ENCODE data around the gene BRAP.
A peak's percentile ranks its signal among the peaks of the same experiment; 100 is the strongest.
"Not testable (repeated sequence)": the region's sequence is repeated elsewhere in the genome, so short reads cannot be mapped to it uniquely, and the experiment has no call there.

The BRAP gene, protein sequence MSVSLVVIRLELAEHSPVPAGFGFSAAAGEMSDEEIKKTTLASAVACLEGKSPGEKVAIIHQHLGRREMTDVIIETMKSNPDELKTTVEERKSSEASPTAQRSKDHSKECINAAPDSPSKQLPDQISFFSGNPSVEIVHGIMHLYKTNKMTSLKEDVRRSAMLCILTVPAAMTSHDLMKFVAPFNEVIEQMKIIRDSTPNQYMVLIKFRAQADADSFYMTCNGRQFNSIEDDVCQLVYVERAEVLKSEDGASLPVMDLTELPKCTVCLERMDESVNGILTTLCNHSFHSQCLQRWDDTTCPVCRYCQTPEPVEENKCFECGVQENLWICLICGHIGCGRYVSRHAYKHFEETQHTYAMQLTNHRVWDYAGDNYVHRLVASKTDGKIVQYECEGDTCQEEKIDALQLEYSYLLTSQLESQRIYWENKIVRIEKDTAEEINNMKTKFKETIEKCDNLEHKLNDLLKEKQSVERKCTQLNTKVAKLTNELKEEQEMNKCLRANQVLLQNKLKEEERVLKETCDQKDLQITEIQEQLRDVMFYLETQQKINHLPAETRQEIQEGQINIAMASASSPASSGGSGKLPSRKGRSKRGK

GRCh38 chr12:111685811-111686573 is at the start of gene BRAP, which contains the start of gene ACAD10:
BRAP (minus strand) TSS chr12:111685956; CDS start chr12:111685792, 164 bp downstream.
ACAD10 (plus strand) TSS chr12:111686053; CDS start chr12:111692710, 6,657 bp downstream.
- peak; percentile 97 to 98 (median 98) for DNase-seq

- DNase-seq, result no peak
These were observed 47.7 kb upstream of the BRAP start for GRCh38 chr12:111733340-111733915.

- no peak for DNase-seq
These were observed 47.0 kb upstream of the BRAP start for GRCh38 chr12:111732786-111733185.

GRCh38 chr12:111730420-111730819 is 44.7 kb upstream of the BRAP start:
- no peak for DNase-seq

DNA sequence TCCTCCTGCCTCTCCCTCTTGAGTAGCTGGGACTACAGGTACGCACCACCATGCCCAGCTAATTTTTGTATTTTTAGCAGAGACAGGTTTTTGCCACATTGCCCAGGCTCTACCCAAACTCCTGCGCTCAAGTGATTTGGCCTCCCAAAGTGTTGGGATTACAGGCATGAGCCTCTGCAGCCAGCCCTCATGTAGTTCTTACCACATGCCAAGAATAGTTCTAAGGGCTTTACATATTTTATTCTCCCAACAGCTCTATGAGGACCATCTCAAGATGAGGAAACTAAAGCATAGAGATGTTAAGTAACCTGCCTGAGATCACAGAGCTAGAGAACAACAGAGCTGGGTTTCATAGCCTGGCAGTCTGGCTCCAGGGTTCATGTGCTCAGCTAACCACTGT is 43.0 kb upstream of the BRAP start:
- DNase-seq, result no peak

- not testable (repeated sequence) for DNase-seq
These were observed 38.0 kb upstream of the BRAP start for GRCh38 chr12:111723646-111724360.

GRCh38 chr12:111720457-111720856 is 34.7 kb upstream of the BRAP start:
- no peak for DNase-seq

- DNase-seq, result not testable (repeated sequence)
These were observed 33.6 kb upstream of the BRAP start for GRCh38 chr12:111719316-111719715.

DNA sequence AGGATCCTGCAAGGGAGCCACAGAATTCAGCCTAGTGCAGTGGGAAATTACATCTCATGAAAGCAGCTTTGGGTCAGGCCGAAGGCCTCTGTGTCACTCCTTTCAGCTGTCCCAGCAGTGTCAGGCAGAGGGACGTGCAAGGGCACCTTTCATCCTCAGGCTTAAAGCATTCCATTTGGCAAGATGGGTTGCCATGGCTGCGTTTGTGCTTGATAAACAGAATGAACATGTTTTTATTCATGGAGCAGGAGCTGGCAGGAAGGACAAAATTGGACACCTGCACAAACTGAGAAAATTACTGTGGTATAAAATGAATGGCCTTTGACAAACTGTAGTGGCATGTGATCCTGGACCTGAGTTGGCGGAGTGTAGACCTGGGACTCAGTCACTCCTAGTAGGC is 29.5 kb upstream of the BRAP start:
- DNase-seq, result no peak

DNA sequence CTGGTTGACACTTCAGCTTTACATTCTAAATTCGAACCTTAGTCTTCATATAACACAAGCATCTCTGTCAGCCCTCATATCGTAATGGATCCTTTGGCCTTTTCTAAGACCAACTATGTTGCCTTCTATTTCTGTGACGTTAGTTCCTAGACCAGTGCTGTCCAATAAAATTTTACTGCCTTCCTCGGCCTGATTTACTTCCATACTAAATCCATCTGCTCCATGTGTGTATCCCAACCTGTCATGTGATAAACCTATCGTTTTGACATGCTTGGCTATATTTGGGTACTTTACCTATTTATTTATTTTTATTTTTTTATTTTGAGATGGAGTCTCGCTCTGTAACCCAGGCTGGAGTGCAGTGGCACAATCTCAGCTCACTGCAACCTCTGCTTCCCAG is 20.4 kb upstream of the BRAP start:
- no peak for DNase-seq

DNA sequence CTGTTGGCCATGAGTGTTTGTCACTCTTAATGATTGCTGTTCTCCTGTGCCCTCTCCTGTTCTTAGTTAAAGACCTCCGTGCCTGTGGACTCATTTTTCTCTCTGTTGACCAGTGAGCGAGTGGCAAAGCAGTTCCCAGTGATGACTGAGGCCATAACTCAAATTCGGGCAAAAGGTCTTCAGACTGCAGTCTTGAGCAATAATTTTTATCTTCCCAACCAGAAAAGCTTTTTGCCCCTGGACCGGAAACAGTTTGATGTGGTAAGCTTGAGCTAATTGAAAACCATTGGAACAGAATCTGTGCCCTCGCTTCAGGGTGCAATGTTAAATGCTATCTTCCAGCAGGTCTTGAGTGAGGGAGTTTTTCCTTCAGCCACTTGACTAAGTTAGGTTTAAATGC is 19.9 kb upstream of the BRAP start:
- no peak for DNase-seq

GRCh38 chr12:111699962-111700361 is 14.2 kb upstream of the BRAP start:
- no peak for DNase-seq

DNA sequence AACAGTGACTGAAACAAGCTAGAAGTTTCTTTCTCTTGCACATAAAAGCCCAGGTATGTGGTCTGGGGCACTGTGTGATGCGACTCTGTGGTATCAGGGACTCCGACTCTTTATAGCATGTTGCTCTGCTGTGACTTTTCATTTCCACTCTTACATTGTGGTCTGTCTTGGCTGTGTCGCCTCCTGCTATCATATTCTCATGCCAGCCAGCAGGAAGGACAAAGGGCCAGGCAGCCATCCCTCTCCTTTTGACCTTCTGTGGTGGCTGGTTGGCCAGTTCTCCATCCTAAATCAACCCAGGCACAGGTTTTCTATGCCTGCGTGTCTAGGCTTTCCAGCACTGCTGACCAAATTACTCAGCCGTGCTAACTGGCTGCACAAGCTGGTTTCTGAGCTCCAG is 8.1 kb upstream of the BRAP start:
- no peak for DNase-seq

DNA sequence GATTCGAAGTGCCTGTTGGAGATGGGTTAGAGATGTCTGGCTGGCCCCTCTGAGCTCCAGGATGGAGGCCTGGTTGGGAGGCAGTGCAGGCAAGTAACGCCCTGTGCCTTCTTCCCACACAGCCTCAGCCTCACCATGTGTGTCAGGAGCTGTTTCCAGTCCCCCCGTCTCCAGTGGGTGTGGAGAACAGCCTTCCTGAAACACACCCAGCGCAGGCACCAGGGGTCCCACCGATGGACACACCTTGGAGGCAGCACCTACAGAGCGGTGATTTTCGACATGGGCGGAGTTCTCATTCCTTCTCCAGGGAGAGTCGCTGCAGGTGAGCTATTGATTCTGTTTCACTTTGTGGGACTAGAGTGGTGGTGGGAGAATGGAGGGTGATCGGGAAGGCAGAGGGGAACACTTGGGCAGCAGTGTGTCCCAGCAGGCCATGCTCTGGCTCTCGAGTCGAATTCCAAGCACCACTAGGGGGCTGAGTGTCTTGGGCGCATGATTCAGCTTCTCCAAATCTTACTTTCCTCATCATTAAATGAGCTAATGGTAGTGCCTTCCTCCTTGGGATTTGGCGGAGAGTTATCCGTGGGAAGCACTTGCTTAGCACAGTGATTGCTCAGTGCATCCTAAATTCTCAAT is 6.9 kb upstream of the BRAP start:
- DNase-seq, result peak; percentile 22 to 44 (median 39)

DNA sequence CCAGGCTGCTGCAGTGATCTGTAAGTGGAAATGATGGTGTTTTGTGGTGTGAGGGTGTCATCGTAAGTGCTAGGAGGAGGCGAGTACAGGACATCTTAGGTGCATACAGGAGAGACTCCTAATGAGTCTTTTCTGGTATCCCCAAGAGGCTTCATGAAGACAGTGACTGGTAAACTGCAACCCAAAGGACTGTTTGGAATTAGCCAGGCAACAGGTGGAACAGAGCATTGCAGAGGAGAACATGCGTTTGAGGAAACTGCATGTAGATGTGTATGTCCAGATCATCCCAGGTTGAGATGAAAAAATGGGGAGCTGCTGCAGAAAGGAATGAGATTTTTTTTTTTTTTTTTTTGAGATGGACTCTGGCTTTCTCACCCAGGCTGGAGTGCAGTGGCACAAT is 5.5 kb upstream of the BRAP start:
- DNase-seq, result no peak

GRCh38 chr12:111687952-111688351 is 2.2 kb upstream of the BRAP start:
- DNase-seq, result no peak

DNA sequence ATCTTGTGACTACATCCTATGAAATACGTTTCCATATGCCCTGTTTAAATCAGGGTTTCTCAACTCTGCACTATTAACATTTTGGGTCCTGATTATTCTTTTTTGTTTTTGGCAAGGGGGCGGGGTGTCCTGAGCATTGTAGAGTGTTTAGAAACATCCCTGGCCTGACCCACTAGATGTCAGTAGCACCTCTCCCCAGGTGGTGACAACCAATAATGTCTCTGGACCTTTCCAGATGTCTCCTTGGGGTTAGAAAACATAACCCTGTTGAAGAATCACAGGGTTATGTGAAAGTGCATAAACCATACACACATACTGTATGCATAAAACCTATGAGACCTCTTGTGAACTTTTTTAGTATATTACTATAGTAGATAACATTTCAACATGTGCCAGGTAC is 1.5 kb upstream of the BRAP start:
- no peak for DNase-seq

GRCh38 chr12:111686574-111687105 is 884 bp upstream of the BRAP start:
- DNase-seq, result peak in 2 of 3 donors; percentile 2 to 19

DNA sequence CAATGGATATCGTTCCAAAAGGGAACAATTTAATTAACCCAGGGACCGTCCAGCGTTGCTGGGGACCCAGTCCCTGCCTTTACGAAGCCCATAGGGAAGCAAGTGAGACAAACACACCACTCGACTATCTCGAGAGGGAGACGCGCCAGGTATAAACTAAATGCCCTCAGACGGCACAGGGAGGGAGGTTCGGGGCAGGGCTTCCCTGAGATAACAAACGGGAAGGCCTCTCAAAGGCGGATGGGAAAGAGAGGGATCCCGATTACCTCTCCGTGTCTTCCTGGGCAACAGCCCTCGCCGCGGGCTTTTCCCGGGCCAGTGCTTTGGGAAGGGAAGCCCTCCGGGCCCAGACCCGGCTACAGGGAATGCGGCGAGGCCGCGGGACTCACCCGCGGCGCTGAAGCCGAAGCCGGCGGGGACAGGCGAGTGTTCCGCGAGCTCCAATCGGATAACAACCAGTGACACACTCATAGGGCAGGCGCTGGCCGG is 390 bp downstream of the BRAP start:
- DNase-seq, result no peak

GRCh38 chr12:111684485-111685198 is 1.1 kb downstream of the BRAP start:
- peak in 1 of 3 donors; percentile 6 for DNase-seq

- no peak for DNase-seq
These were observed 8.6 kb downstream of the BRAP start for GRCh38 chr12:111677186-111677585.
